ENCODE measurements around the gene RASSF4. TPM values are rescaled to one million over a fixed set of nuclear protein-coding genes. Genes with fewer than 3 reads are reported as not detected.

The RASSF4 gene
- total RNA-seq, 1 donor from 2014 or later, result 83.0 TPM

- H3K27me3 Mint-ChIP-seq (ENCODE audit: low read depth, unreplicated experiment), result no peaks in the 10 kb centered on the region
- TF ChIP-seq, protein P1, sequence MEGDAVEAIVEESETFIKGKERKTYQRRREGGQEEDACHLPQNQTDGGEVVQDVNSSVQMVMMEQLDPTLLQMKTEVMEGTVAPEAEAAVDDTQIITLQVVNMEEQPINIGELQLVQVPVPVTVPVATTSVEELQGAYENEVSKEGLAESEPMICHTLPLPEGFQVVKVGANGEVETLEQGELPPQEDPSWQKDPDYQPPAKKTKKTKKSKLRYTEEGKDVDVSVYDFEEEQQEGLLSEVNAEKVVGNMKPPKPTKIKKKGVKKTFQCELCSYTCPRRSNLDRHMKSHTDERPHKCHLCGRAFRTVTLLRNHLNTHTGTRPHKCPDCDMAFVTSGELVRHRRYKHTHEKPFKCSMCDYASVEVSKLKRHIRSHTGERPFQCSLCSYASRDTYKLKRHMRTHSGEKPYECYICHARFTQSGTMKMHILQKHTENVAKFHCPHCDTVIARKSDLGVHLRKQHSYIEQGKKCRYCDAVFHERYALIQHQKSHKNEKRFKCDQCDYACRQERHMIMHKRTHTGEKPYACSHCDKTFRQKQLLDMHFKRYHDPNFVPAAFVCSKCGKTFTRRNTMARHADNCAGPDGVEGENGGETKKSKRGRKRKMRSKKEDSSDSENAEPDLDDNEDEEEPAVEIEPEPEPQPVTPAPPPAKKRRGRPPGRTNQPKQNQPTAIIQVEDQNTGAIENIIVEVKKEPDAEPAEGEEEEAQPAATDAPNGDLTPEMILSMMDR (IDR thresholded peaks at IDR 0.05; ENCODE audit: insufficient read depth, low read depth, low read length), result no peak
- no peak for TF ChIP-seq EZH2 (IDR thresholded peaks at IDR 0.05; ENCODE audit: insufficient read depth, low read length)
- H3K4me3 ChIP-seq (ENCODE audit: insufficient read depth, low read depth, low read length), result peak overlapping the region; percentile 71
- H3K27me3 ChIP-seq (ENCODE audit: insufficient read depth, low read length), result no peaks in the 10 kb centered on the region
- peaks cover 38% of the 10 kb centered on the region for H3K79me2 ChIP-seq (ENCODE audit: insufficient read depth, low read length)
- H3K4me3 Mint-ChIP-seq (ENCODE audit: unreplicated experiment), result peak overlapping the region; percentile 87
- H4K20me1 ChIP-seq (ENCODE audit: insufficient read depth, low read length), result no peaks in the 10 kb centered on the region
- DNase-seq (ENCODE audit: low read depth) (peak; percentile 76), FAIRE-seq (no peak)
- peaks cover 9% of the 10 kb centered on the region for H3K36me3 ChIP-seq (ENCODE audit: insufficient read depth, low read length)
- H3K9me3 ChIP-seq (ENCODE audit: insufficient read depth, low read depth, low read length), result peaks cover 7% of the 10 kb centered on the region
- peaks cover 17% of the 10 kb centered on the region for H3K4me1 ChIP-seq (ENCODE audit: insufficient read depth, low read length)
- peak overlapping the region; percentile 90 for H3K27ac Mint-ChIP-seq (ENCODE audit: unreplicated experiment)
- H2AFZ ChIP-seq (ENCODE audit: low read depth, low read length), result peak overlapping the region; percentile 86
- H3K4me1 Mint-ChIP-seq (ENCODE audit: low read depth, unreplicated experiment), result peaks cover 8% of the 10 kb centered on the region
- H3K9ac ChIP-seq (ENCODE audit: low read length), result peak overlapping the region; percentile 83
- peak overlapping the region; percentile 88 for H3K4me2 ChIP-seq (ENCODE audit: low read length)
- H3K36me3 Mint-ChIP-seq (ENCODE audit: low read depth, unreplicated experiment), result peaks cover 25% of the 10 kb centered on the region
- peak overlapping the region; percentile 79 for H3K27ac ChIP-seq (ENCODE audit: low read depth, low read length)
- H3K9me3 Mint-ChIP-seq (ENCODE audit: unreplicated experiment), result peaks cover 23% of the 10 kb centered on the region
These were observed 42.0 kb downstream of the RASSF4 start for GRCh38 chr10:45001381-45002148.

DNA sequence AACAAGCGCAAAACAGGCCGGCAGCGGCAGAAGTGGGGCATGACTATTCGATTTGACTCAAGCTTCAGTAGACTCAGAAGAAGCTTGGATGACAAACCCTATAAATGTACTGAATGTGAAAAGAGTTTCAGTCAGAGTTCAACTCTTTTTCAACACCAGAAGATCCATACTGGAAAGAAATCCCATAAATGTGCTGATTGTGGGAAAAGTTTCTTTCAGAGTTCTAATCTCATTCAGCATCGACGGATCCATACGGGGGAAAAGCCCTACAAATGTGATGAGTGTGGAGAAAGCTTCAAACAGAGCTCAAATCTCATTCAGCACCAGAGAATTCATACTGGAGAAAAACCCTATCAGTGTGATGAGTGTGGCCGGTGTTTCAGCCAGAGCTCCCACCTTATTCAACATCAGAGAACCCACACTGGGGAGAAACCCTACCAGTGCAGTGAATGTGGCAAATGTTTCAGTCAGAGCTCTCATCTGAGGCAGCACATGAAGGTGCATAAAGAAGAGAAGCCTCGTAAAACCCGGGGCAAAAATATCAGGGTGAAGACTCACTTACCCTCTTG lies 43.9 kb downstream of the RASSF4 start:
- Histone ChIP-seq H2AFZ (ENCODE audit: low read depth, low read length) (no peak overlapping the region), H3K27me3 (ENCODE audit: insufficient read depth, low read length) (no peaks in the 10 kb centered on the region)

More for the DNA sequence above, 43.9 kb downstream of the RASSF4 start:
- H3K4me1 Mint-ChIP-seq (ENCODE audit: low read depth, unreplicated experiment), result peaks cover 6% of the 10 kb centered on the region
- FAIRE-seq (no peak), DNase-seq (ENCODE audit: low read depth) (no peak)
- Histone ChIP-seq H3K36me3 (ENCODE audit: insufficient read depth, low read length) (peaks cover 9% of the 10 kb centered on the region), H3K9me3 (ENCODE audit: insufficient read depth, low read depth, low read length) (peaks cover 7% of the 10 kb centered on the region), H3K4me2 (ENCODE audit: low read length) (no peak overlapping the region), H3K4me1 (ENCODE audit: insufficient read depth, low read length) (peaks cover 17% of the 10 kb centered on the region), H3K4me3 (ENCODE audit: insufficient read depth, low read depth, low read length) (no peak overlapping the region), H3K79me2 (ENCODE audit: insufficient read depth, low read length) (peaks cover 38% of the 10 kb centered on the region), H3K9ac (ENCODE audit: low read length) (no peak overlapping the region), H4K20me1 (ENCODE audit: insufficient read depth, low read length) (no peaks in the 10 kb centered on the region), H3K27ac (ENCODE audit: low read depth, low read length) (no peak overlapping the region)
- TF ChIP-seq EZH2 (IDR thresholded peaks at IDR 0.05; ENCODE audit: insufficient read depth, low read length), result no peak
- TF ChIP-seq, protein P1 (IDR thresholded peaks at IDR 0.05; ENCODE audit: insufficient read depth, low read depth, low read length), result no peak
- H3K36me3 Mint-ChIP-seq (ENCODE audit: low read depth, unreplicated experiment), result peaks cover 25% of the 10 kb centered on the region
- no peak overlapping the region for H3K4me3 Mint-ChIP-seq (ENCODE audit: unreplicated experiment)
- no peaks in the 10 kb centered on the region for H3K27me3 Mint-ChIP-seq (ENCODE audit: low read depth, unreplicated experiment)
- H3K9me3 Mint-ChIP-seq (ENCODE audit: unreplicated experiment), result peaks cover 23% of the 10 kb centered on the region
- H3K27ac Mint-ChIP-seq (ENCODE audit: unreplicated experiment), result no peak overlapping the region

All from astrocyte (in vitro differentiated cells and primary cell).